Naive thymus-derived CD8-positive, alpha-beta T cell (primary cell): ENCODE measurements around the gene TRIM59. TPM values are rescaled to one million over a fixed set of nuclear protein-coding genes. Genes with fewer than 3 reads are reported as not detected.
"Not testable (repeated sequence)": the region's sequence is repeated elsewhere in the genome, so short reads cannot be mapped to it uniquely, and the experiment has no call there.

ENCODE experiments used
- ATAC-seq, 2 donors: fragments of 150-1000 bp; cut with Tn5 transposase in 1 of 2; sonication (Bioruptor Pico), chemical (Tn5 transposase) in 1 of 2; 1 replicate in 1 of 2; 2 replicates in 1 of 2; pipeline ENCODE4 v1.10.0; 2021; ENCODE audit warnings: mild to moderate bottlenecking in 2 of 2, moderate library complexity in 2 of 2
- POLR2A ChIA-PET: fragments of 350-600 bp; sonication (Branson Sonifier 250); formaldehyde crosslinking; loops from one replicate; lab custom pipeline; 2021; ENCODE audit warnings: antibody characterized with exemption; lab: Charles Lee
- DNase-seq, 10 donors: peaks; one replicate each; pipeline versions ENCODE4 v3.0.0 to v3.0.0-alpha.2; 2020 to 2022
- H3K27ac Mint-ChIP-seq, 10 donors: one replicate each; pipeline ENCODE4 v1.8.0; 2020 to 2022; ENCODE audit warnings: mild to moderate bottlenecking in 10 of 10, mixed read lengths in 10 of 10, moderate library complexity in 4 of 10, inconsistent platforms in 1 of 10
- H3K27me3 Mint-ChIP-seq, 5 donors: one replicate each; pipeline ENCODE4 v1.8.0; 2021 to 2022; ENCODE audit warnings: mixed read lengths in 5 of 5
- H3K36me3 Mint-ChIP-seq, 3 donors: one replicate each; pipeline ENCODE4 v1.8.0; 2020 to 2022; ENCODE audit warnings: mixed read lengths in 3 of 3, mild to moderate bottlenecking in 2 of 3, inconsistent platforms in 1 of 3
- H3K4me1 Mint-ChIP-seq, 4 donors: one replicate each; pipeline ENCODE4 v1.8.0; 2021 to 2022; ENCODE audit warnings: mixed read lengths in 4 of 4
- H3K4me3 Mint-ChIP-seq, 10 donors: one replicate each; pipeline ENCODE4 v1.8.0; 2020 to 2022; ENCODE audit warnings: mild to moderate bottlenecking in 10 of 10, mixed read lengths in 10 of 10, moderate library complexity in 6 of 10, inconsistent platforms in 1 of 10
- H3K9me3 Mint-ChIP-seq, 9 donors: one replicate each; pipeline ENCODE4 v1.8.0; 2020 to 2022; ENCODE audit warnings: mixed read lengths in 9 of 9, mild to moderate bottlenecking in 3 of 9, inconsistent platforms in 1 of 9, moderate library complexity in 1 of 9
- polyA plus RNA-seq, 3 donors: library from polyadenylated mRNA; unstranded; fragments of 300-500 nt; fragmentation: Illumina TruSeq; gene quantifications; one replicate each; pipeline ENCODE4 v1.2.3, GENCODE V29; 2021
- total RNA-seq, 8 experiments: library from RNA in 2 of 8; stranded (reverse) in 2 of 8; gene quantifications; one replicate each; pipeline ENCODE4 v1.2.3 and lab custom pipeline; 2021 to 2026

Gene TRIM59
- total and polyA plus RNA-seq, 5 experiments from 2014 or later = 12.4 to 17.4 (median 14.2) TPM

DNA sequence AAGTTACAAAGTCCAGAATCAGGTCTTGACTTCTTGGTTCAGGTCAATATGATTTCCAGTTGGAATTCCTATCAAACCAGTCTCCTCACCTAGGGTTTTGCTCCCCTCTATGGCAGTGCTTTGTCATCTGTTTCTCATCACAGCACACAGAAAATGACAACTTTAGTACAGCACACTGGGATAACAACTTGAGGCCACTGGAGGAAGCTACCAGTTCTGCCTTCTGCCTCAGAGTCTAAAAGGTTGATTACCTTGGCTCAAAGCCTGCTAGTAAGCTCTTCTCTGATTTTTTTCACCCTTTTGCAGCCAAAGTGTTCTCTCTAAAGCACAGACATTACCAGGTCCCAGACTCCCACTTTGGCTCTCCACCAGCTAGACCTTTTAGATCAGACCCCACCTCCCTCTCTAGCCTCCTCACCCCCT is 24.8 kb upstream of the TRIM59 start:
- POLR2A ChIA-PET = no interaction called here
- Mint-ChIP-seq H3K27ac (no peak overlapping the region), H3K27me3 (peaks cover 0 to 24% (median 9%) of the 10 kb centered on the region in 5 donors), H3K36me3 (peaks cover 0 to 5% (median 5%) of the 10 kb centered on the region in 3 donors), H3K9me3 (peaks cover 0 to 20% (median 10%) of the 10 kb centered on the region in 9 donors), H3K4me3 (no peak overlapping the region), H3K4me1 (no peaks in the 10 kb centered on the region)
- ATAC-seq (no peak), DNase-seq (no peak)

GRCh38 chr3:160473978-160474377 is 24.4 kb upstream of the TRIM59 start:
- POLR2A ChIA-PET = no interaction called here
- no peak overlapping the region for H3K27ac Mint-ChIP-seq
- peaks cover 0 to 20% (median 9%) of the 10 kb centered on the region in 5 donors for H3K27me3 Mint-ChIP-seq
- DNase-seq (no peak), ATAC-seq (no peak)
- H3K36me3 Mint-ChIP-seq = peaks cover 0 to 7% (median 5%) of the 10 kb centered on the region in 3 donors
- H3K9me3 Mint-ChIP-seq = peaks cover 0 to 21% (median 14%) of the 10 kb centered on the region in 9 donors
- H3K4me3 Mint-ChIP-seq = no peak overlapping the region
- H3K4me1 Mint-ChIP-seq = no peaks in the 10 kb centered on the region

- no peaks in the 10 kb centered on the region for H3K4me1 Mint-ChIP-seq
- no peak overlapping the region for H3K27ac Mint-ChIP-seq
- H3K9me3 Mint-ChIP-seq = peaks cover 0 to 26% (median 16%) of the 10 kb centered on the region in 9 donors
- H3K27me3 Mint-ChIP-seq = peaks cover 0 to 20% (median 11%) of the 10 kb centered on the region in 5 donors
- H3K36me3 Mint-ChIP-seq = peaks cover 0 to 10% (median 5%) of the 10 kb centered on the region in 3 donors
- H3K4me3 Mint-ChIP-seq = no peak overlapping the region
- ATAC-seq (no peak), DNase-seq (no peak)
- POLR2A ChIA-PET = no interaction called here
Observed at GRCh38 chr3:160473221-160473620, 23.6 kb upstream of the TRIM59 start.

GRCh38 chr3:160472344-160472743 is 22.8 kb upstream of the TRIM59 start:
- Mint-ChIP-seq H3K4me1 (no peaks in the 10 kb centered on the region), H3K4me3 (no peak overlapping the region), H3K9me3 (peaks cover 0 to 26% (median 16%) of the 10 kb centered on the region in 9 donors), H3K36me3 (peaks cover 0 to 10% (median 5%) of the 10 kb centered on the region in 3 donors), H3K27me3 (peaks cover 0 to 19% (median 9%) of the 10 kb centered on the region in 5 donors), H3K27ac (no peak overlapping the region)
- DNase-seq = no peak
- POLR2A ChIA-PET = no interaction called here
- no peak for ATAC-seq

DNA sequence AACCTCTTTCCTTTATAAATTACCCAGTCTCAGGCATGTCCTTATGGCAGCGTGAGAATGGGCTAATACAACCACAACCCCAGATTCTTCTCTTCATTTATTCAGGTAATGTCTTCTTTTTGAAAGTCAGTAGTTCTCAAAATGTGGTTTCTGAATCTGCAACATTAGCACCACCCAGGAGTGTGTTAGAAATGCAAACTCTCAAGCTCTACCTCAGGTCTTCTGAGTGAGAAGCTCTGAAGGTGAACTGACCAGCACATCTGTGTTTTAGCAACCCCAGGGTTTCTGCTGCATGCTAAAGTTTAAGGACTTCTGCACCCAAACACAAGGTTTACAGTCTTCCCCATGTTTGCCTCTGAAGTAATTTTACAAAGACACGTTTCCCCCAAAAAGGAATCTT is 22.3 kb upstream of the TRIM59 start:
- ATAC-seq = no peak
- peaks cover 0 to 15% (median 9%) of the 10 kb centered on the region in 5 donors for H3K27me3 Mint-ChIP-seq
- H3K9me3 Mint-ChIP-seq = peaks cover 0 to 26% (median 16%) of the 10 kb centered on the region in 9 donors
- POLR2A ChIA-PET = no interaction called here
- no peak for DNase-seq
- peak overlapping the region in 1 of 10 donors; percentile 31 for H3K27ac Mint-ChIP-seq
- no peaks in the 10 kb centered on the region for H3K4me1 Mint-ChIP-seq
- H3K36me3 Mint-ChIP-seq = peaks cover 0 to 10% (median 5%) of the 10 kb centered on the region in 3 donors
- no peak overlapping the region for H3K4me3 Mint-ChIP-seq

- Mint-ChIP-seq H3K9me3 (peaks cover 0 to 26% (median 16%) of the 10 kb centered on the region in 9 donors), H3K4me1 (no peaks in the 10 kb centered on the region), H3K27me3 (peaks cover 0 to 11% (median 9%) of the 10 kb centered on the region in 5 donors), H3K4me3 (no peak overlapping the region), H3K36me3 (peaks cover 0 to 10% (median 5%) of the 10 kb centered on the region in 3 donors), H3K27ac (no peak overlapping the region)
- POLR2A ChIA-PET = no interaction called here
- ATAC-seq (no peak), DNase-seq (no peak)
Observed at GRCh38 chr3:160470181-160470580, 20.6 kb upstream of the TRIM59 start.

DNA sequence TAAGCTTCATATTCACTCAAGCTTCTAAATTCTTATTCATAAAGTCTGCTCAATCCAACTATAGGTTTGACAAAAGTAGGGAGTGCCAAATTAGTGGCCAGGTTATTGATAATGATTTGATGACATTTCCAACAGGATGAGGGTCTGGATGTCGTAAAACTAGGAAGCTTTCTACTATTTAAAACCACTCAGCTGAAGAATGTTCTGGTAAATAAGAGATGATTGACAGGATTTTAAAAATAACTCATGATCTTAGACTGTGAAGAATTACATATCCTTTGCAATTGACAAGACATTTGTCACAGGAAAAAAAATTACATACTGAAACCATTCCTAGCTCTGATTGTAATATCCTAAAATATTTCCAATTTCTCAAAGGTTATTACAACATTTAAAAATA is 15.4 kb upstream of the TRIM59 start:
- Mint-ChIP-seq H3K9me3 (peaks cover 0 to 13% (median 9%) of the 10 kb centered on the region in 9 donors), H3K4me1 (no peaks in the 10 kb centered on the region), H3K27me3 (peaks cover 2 to 23% (median 10%) of the 10 kb centered on the region in 5 donors), H3K4me3 (no peak overlapping the region), H3K36me3 (peaks cover 0 to 10% (median 3%) of the 10 kb centered on the region in 3 donors), H3K27ac (no peak overlapping the region)
- DNase-seq (no peak), ATAC-seq (no peak)
- POLR2A ChIA-PET = no interaction called here

- H3K27me3 Mint-ChIP-seq = peaks cover 2 to 23% (median 6%) of the 10 kb centered on the region in 5 donors
- POLR2A ChIA-PET = no interaction called here
- H3K27ac Mint-ChIP-seq = no peak overlapping the region
- ATAC-seq = no peak
- peaks cover 0 to 4% (median 0%) of the 10 kb centered on the region in 3 donors for H3K36me3 Mint-ChIP-seq
- no peak for DNase-seq
- no peaks in the 10 kb centered on the region for H3K4me1 Mint-ChIP-seq
- H3K9me3 Mint-ChIP-seq = peaks cover 0 to 7% (median 2%) of the 10 kb centered on the region in 9 donors
- no peak overlapping the region for H3K4me3 Mint-ChIP-seq
Observed at GRCh38 chr3:160464321-160464720, 14.7 kb upstream of the TRIM59 start.

GRCh38 chr3:160460033-160460432 is 10.4 kb upstream of the TRIM59 start:
- Mint-ChIP-seq H3K4me3 (no peak overlapping the region), H3K4me1 (no peaks in the 10 kb centered on the region), H3K27me3 (peaks cover 0 to 23% (median 3%) of the 10 kb centered on the region in 5 donors), H3K9me3 (no peaks in the 10 kb centered on the region), H3K36me3 (no peaks in the 10 kb centered on the region), H3K27ac (no peak overlapping the region)
- no peak for DNase-seq
- no peak for ATAC-seq
- POLR2A ChIA-PET = no interaction called here

DNA sequence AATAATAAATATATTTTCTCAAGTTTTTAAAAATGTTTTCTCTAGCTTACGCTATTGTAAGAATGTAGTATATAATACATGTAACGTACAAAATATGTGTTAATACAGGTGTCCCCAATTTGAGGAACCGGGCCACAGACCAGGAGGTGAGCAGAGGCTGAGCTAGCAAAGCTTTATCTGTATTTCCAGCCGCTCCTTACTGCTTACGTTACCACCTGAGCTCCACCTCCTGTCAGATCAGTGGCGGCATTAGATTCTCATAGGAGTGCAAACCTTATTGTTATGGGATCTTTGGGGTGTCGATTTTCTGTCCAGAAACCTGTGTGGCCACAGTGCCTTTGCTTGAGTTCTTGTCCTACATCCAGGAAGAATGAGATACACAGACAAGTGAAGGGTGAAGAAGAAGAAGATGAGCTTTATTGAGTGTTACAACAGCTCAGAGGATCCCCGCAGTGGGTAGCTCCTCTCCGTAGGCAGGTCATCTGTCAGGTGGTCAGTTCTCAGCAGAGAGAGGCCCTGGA is 9.9 kb upstream of the TRIM59 start:
- no peaks in the 10 kb centered on the region for H3K4me1 Mint-ChIP-seq
- POLR2A ChIA-PET = no interaction called here
- DNase-seq (no peak), ATAC-seq (no peak)
- peaks cover 0 to 23% (median 3%) of the 10 kb centered on the region in 5 donors for H3K27me3 Mint-ChIP-seq
- no peaks in the 10 kb centered on the region for H3K9me3 Mint-ChIP-seq
- H3K4me3 Mint-ChIP-seq = no peak overlapping the region
- no peak overlapping the region for H3K27ac Mint-ChIP-seq
- H3K36me3 Mint-ChIP-seq = no peaks in the 10 kb centered on the region

GRCh38 chr3:160458151-160458550 is 8.6 kb upstream of the TRIM59 start:
- Mint-ChIP-seq H3K27me3 (peaks cover 0 to 19% (median under 1%) of the 10 kb centered on the region in 5 donors), H3K27ac (no peak overlapping the region), H3K4me3 (no peak overlapping the region), H3K9me3 (no peaks in the 10 kb centered on the region), H3K4me1 (no peaks in the 10 kb centered on the region), H3K36me3 (no peaks in the 10 kb centered on the region)
- POLR2A ChIA-PET = no interaction called here
- DNase-seq = no peak
- no peak for ATAC-seq

GRCh38 chr3:160455846-160456245 is 6.3 kb upstream of the TRIM59 start:
- no peak for ATAC-seq
- Mint-ChIP-seq H3K9me3 (no peaks in the 10 kb centered on the region), H3K27ac (no peak overlapping the region), H3K4me1 (no peaks in the 10 kb centered on the region), H3K36me3 (no peaks in the 10 kb centered on the region), H3K4me3 (no peak overlapping the region), H3K27me3 (no peaks in the 10 kb centered on the region)
- no peak for DNase-seq
- POLR2A ChIA-PET = no interaction called here

DNA sequence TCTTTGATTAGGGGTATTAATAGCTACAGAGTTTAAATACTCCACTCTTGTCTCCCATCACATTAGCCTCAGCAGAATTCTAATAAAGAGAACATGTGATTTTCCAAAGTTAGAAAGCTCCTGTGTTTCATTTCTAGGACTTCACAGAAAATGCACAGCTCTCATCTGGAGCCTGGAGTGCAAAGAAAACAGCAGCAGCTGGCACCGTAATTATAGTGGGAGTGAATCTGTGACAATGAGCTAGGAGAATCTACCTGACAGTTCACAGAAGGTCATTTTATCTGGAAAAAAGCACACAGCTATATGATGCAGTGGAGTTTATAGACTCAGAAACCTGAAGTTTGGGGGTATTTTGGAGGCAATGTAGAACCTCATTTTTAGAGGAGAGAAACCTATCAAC is 5.4 kb upstream of the TRIM59 start:
- DNase-seq = no peak
- no peak for ATAC-seq
- H3K4me3 Mint-ChIP-seq = no peak overlapping the region
- no peaks in the 10 kb centered on the region for H3K36me3 Mint-ChIP-seq
- peaks cover 2 to 7% (median 6%) of the 10 kb centered on the region in 4 donors for H3K4me1 Mint-ChIP-seq
- POLR2A ChIA-PET = no interaction called here
- H3K27me3 Mint-ChIP-seq = no peaks in the 10 kb centered on the region
- no peak overlapping the region for H3K27ac Mint-ChIP-seq
- H3K9me3 Mint-ChIP-seq = no peaks in the 10 kb centered on the region

GRCh38 chr3:160452251-160452650 is 2.7 kb upstream of the TRIM59 start:
- not testable (repeated sequence) for H3K27me3 Mint-ChIP-seq, ATAC-seq

More at GRCh38 chr3:160452251-160452650, 2.7 kb upstream of the TRIM59 start:
- H3K36me3 Mint-ChIP-seq, H3K9me3 Mint-ChIP-seq, DNase-seq, POLR2A ChIA-PET, H3K4me3 Mint-ChIP-seq: not testable (repeated sequence)
- Mint-ChIP-seq H3K4me1 (peaks cover 11 to 31% (median 21%) of the 10 kb centered on the region in 4 donors), H3K27ac (peak overlapping the region in 1 of 10 donors; percentile 73)
